ENCODE results near the gene NR5A1. TPM values are rescaled to one million over a fixed set of nuclear protein-coding genes. Genes with fewer than 3 reads are reported as not detected.

The NR5A1 gene
- total RNA-seq, 1 donor from 2014 or later: not detected

DNA sequence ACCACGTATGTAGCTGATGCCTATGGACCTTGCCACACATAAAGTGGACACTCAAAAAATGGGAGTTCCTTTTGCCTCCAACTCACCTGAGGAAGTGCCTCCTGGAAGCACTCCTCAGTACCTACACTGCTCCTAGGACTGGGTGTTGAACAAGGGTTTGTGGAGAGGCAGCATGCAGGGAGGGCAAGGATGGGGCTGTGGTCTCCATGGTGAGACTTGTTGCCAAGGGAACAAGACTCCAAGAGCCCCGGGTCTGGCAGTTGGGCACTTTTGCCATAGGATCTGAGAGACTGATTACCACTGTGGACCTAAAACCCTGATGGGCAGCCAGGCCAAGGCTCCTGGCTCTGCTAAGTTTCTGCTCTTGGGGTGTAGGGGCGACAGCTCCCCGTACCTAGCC is 6.9 kb upstream of the NR5A1 start:
- no peak for DNase-seq (ENCODE audit: low read depth, low spot score)

DNA sequence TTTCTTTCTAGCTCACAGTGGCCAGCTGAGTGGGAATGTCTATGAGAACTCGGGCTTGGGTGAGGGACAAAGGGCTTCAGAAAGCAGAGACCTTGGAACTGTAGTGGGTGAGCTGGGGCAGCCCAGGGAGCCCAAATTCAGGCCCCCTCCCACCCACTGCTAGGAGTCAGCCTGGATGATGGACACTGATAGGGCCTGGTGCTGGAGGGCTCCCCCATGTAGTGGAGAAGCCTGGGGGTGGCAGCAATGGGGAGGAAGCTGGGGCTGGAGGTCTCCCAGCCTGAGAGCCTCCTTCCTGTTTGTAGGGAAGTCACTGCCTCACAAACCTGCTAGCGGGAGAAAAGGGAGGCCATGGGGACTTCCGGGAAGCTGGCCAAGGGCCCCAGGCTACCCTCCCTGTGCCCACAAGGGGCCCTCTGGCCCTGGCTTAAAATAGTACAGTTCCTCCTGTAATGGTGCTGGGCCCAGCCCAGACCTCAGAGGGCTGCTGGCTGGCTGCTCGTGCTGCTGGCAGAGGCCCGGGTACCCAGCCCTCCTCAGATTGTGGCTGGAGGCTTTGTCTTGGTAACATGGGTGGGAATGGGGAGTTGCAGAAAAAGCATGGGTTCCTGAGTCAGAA is 6.3 kb upstream of the NR5A1 start:
- DNase-seq (ENCODE audit: low read depth, low spot score): no peak

DNA sequence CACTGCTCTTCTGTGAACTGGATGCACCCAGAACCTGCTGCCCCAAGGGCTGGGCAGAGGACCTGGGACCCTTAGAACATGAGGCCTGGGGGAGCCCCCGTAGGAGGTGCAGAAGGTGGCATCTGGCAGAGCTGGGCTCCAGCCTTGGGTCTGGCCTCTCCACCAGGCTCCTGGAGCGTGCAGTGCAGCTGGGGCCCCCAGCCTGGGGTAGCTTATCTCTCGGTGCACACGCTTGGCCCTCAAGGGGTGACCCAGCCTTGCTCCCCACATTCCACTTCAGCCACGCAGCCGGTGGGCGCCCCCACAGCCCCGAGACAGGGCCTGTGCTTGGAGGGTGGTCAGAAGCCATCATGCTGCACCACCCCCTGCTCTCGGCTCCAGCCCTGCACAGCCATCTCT is 5.6 kb upstream of the NR5A1 start:
- DNase-seq (ENCODE audit: low read depth, low spot score): no peak

DNA sequence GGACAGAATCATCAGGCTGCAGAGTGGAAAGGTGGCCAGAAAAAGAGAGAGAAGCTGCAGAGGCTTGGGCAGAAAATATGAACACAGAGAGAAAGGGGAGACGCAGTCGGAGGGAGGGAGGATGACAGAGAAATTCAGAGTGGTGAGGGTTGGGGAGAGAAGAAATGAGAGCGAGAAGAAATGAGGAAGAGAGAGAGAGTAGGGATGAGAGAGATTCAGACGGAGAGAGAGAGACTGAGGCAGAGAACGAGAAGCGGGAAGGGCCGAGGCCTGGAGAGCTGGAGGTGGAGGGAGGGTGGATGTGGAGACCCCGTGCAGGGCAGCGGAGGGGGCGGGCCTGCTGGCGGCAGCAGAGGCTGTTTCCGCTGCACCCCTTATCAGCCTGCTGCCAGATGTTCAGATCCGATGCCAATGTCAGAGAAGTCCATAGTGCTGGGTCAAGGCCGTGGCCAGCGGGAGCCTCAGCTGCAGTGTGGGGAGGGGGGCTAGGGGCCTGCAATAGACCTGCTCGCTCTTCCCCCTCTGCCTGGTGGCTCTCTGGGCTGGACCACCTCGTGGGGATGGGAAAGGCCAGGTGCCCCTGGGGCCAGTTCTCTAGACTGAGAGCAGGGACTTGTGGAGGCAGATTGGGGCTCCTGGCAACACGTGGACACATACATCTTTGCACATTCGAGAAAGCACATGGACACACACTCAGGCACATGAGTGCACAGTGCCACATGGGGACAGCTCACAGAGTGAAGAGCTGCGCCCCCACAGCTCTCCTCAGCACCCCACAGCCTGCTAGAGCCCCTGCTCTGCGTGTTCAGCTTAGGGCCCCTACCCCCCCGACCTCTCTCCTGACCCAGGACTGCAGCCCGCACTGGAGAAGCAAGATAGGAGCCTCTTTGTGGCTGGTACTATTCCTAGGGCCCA is 4.9 kb upstream of the NR5A1 start:
- DNase-seq (ENCODE audit: low read depth, low spot score): no peak

DNA sequence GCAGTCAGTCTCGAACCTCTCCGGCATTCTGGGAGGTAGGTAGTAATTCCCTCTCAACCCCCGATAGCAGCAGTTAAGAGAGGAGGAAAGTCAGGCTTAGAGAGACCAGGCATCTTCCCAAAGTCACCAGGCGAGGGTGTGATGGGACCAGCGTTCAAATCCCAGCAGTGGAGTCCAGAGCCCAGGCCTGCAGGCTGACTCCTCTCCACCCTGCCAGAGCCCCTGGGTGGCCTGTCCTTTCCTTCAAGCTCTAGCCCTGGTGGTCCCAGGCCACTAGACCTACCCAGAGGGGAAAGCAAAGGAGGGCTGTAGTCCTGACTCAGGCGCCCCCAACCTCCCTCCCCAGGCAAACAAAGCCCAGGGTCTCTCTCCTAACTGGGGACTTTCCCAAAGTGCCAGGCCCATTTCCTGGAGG is 4.2 kb upstream of the NR5A1 start:
- no peak for DNase-seq (ENCODE audit: low read depth, low spot score)

DNA sequence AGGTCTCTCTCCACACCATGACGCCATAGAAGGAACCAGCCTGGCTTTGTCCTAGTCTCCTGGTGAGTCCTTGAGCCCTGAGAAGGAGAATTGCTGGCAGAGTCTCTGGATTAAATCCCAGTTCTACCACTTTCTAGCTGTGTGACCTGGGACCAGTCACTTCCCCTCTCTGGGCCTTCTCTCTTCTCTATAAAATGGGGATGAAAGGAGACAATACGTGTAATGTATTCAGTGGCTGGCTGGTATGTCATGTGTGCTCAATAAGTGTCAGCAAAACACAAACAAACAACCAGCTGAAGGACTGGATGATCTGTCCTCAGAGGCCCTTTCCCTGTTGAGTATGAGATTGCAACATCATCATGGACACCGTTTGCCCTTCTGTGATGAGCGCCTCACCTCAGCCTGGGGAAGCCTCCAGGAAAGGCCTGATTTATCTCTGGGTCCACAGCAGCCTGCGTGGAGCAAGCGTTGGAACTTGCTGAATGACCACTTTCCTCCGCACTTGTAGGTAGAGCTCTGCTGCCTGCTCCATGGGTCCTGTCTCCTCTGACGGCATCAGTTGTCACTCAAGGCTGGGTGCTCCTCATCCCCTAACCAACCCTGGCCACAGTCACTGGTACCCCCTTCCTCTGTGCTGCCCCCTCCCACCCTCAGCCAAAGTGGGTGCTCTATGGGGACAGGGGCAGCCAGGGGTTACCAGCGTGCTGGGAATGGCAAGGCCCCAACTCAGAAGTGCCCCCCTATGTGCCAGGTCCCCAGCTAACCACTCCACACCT is 3.6 kb upstream of the NR5A1 start:
- DNase-seq (ENCODE audit: low read depth, low spot score): no peak

DNA sequence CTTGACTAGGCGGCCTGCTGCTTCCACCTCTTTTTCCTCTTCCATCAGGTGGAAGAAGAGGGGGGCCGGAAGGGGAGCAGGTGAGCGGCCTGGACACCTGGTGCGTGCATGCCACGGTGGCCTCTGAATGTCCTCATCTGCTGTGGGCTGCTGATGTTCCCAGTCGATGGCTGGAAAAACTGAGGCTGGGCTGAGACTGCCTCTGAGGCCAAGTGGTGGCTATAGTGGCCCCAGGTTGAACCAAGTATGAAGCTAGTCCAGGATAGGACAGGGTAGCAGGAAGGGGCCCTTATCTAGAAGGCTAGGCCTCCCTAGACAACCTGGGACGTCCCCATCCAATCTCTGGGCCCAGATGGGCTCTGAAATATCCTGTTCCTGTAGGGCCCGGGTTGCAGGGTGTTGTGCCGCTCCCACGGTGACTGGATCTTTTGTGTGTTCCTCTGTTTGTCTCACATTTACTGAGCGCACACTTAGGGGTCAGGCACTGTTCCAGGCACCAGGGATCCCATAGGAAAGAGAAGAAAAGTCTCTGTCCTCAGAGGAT is 753 bp upstream of the NR5A1 start:
- DNase-seq (ENCODE audit: low read depth, low spot score): no peak

DNA sequence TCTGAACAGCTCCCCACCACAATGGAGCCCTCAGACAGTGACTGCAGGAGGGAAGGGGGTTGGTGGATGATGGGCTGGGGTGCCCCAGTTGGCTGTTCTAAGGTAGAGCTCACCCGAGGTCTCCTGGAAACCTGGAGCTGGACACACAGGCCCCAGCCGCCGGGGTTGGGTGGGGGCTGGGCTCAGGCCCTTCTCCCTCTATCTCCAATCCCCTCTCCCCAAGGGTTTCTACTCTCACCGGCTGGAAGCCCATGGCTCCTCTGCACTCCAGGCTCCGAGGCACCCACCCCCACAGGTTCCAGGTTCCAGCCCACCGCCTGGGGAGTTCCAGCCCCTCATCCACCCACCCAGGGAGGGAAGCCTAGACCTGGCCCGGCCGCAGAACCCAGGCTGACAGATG is 766 bp downstream of the NR5A1 start:
- DNase-seq (ENCODE audit: low read depth, low spot score): no peak

DNA sequence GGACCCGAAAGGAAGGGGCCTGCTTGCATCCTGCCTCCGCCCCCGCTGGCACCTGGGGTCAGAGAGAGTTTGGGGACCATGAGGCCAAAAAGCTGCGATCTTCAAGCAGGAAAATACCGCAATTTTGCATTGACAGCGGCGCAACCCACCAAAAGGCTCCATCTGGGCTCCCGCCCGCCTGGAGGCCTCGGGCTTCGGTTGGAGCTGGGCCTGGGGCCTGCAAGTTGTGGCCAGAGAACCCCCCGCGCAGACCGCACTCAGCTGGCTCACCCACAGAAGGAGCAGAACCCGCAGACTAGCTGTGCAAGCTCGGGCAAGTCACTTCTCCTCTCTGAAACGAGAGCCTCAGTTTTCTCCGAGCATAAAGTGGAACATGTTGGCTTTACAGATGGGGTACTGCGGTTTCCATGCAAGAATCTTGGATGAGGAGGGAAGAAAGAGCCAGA is 1.3 kb downstream of the NR5A1 start:
- no peak for DNase-seq (ENCODE audit: low read depth, low spot score)

DNA sequence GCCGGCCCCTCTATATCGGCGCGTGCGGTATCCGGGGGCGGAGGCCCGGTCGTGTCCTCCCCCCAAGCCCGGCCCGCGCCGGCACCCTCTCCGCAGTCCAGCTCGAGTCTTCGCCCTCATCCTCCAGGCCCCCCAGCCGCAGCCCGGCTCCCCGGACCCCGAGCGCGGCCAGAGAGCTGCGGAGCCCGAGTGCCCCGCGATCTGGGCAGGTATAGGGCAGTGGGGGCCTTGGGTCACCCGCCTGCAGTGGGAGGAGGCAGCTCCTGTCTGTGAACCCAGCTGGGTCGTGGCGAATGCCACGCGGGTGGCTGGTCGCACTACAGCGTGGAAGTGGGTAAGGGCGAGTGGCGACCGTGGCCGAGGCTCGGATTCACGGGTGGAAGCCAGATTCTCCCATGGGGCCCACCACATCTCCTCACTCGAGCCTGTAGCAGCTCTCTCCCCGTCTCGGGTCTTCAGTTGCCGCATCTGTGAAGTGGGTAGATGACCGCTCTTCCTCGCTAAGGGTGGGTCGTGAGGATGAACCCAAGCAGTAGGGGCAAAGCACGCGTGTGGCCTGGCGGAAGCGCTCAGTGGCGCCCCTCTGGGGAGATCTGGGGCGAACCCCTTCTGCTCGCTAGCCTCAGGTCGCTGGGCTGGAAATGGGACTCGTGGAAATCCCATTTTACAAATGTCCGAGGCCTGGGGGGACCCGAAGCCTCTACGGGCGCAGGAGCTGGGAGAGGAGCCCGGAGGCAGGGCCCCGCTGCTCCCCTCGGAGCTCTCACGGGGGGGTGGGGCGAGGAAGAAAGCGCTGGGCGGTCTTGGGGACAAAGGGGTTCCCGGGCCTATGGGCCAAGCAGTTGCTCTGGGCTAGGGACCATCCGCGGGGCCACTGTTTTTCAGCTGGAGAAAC is 1.9 kb downstream of the NR5A1 start:
- no peak for DNase-seq (ENCODE audit: low read depth, low spot score)

DNA sequence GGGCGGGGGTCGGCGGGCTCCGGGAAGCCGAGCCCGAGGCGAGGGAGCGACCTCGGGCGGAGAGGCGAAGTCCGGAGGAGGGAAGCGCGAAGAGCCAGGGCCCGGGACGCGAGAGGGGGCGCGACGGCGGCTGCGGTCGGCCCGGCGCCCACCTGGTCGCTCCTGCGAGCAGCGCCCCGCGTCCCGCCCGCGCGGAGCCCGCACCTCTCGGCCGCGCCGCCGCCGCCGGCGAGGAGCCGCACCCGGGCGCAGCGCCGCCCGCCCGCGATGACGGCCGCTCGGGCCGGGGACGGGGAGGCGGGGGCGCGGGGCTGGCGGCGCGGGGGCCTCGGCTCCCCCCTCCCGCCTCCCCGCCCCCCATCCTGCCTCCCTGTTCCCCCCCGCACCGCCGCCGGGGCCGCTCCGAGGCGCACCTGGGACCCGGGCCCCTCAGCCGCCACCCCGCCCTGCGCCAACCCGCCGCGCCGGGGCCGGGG is 2.6 kb downstream of the NR5A1 start:
- no peak for DNase-seq (ENCODE audit: low read depth, low spot score)

DNA sequence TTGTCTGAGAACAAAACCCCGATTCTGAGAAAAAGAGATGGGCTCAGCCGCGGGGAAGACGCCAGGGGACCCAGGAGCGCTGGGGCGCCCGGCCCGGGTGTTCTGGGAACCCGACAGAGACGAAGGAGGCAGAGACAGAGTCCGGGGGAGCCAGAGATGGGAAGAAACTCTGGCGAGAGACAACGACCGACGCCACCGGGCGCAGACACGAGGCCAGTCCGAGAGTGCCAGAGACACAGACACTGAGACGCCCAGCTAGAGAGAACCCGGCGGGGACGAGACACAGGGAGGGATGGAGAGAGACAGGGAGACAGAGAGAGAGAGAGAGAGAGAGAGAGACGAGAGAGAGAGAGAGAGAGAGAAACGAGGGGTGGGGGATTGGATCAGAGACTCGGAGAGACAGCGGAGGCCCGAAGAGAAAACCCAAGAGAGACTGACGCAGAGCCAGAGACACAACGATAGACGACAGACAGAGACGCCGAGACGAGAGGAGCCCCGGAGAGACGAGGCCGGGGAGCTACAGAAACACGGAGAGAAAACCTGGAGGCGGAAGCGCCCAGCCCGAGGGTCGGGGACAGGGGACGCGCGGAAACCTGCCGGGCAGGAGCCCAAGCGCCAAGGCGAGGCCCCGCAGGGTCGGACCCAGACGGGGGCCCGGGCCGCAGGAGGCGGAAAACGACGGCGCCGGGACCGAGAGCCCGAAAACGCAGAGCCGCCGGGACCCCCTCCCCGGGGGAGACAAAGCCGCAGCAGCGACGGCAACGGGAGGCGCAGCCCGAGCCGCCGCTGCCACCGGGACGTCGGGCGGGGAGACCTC is 3.3 kb downstream of the NR5A1 start:
- no peak for DNase-seq (ENCODE audit: low read depth, low spot score)

DNA sequence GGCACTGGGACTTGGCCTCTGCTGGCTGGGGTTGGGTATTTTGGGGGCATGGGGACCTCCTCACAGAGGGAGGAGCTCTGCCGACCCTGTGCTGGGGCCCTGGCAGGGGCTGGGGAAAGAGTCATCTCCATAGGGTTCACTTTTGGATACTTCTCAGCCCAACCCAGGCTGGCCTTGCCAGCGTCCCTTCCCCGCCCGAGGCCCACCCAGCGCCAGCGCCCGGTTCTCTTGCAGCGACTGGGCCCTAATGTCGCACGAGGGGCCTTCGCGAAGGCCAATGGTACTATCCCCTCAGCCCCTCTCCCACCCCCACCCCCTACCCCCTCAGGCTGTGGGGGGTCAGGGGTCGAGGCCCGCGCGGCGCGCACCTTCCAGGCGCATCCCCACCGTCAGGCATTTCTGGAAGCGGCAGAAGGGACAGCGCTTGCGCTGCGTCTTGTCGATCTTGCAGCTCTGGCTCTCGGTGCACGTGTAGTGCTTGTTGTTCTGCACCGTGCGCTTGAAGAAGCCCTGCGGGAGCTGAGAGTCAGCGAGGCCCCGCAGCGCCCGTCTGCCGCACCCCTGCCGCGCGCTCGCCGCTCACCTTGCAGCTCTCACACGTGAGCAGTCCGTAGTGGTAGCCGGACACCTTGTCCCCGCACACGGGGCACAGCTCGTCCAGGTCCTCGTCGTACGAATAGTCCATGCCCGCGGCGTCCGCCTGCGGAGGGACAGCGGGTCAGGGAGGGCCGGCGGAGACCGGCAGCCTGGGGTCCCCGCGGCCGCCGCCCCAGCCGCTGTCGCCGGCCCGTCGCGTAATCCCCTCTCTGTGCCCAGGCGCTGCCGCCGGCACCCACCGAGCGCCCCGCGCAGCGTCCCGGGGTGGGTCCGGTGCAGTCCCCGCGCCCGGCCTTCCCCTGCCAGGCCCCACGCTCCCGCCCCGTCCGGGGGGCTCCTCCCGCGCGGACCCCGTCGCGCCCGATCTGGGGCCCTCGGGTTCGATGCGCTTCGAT is 4.2 kb downstream of the NR5A1 start:
- DNase-seq (ENCODE audit: low read depth, low spot score): no peak

DNA sequence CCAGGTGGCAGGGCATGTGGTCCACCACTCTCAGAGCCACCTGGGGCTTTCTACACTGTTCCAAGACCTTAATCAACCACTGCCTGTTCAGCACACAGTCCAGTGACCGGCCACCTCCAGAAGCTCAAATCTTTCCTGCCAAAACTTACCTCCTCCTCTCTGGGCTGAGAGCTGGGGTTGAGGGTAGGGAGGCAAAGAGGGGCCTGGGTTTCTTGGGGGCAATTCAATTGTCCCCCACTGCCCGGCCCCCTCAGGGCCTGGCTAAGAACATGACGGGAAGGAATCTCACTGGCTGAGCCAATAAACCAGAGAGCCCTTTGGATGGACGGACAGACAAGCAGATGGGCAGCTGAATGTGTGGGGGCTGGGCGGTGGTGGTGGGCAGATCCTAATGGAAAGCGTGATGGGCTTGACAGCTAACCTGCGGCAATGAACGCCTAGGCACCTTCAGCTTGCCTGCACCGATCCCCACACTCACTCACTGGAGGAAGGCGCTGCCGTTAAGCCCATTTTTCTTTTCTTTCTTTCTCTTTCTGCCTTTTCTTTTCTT is 5.4 kb downstream of the NR5A1 start:
- DNase-seq (ENCODE audit: low read depth, low spot score): no peak

DNA sequence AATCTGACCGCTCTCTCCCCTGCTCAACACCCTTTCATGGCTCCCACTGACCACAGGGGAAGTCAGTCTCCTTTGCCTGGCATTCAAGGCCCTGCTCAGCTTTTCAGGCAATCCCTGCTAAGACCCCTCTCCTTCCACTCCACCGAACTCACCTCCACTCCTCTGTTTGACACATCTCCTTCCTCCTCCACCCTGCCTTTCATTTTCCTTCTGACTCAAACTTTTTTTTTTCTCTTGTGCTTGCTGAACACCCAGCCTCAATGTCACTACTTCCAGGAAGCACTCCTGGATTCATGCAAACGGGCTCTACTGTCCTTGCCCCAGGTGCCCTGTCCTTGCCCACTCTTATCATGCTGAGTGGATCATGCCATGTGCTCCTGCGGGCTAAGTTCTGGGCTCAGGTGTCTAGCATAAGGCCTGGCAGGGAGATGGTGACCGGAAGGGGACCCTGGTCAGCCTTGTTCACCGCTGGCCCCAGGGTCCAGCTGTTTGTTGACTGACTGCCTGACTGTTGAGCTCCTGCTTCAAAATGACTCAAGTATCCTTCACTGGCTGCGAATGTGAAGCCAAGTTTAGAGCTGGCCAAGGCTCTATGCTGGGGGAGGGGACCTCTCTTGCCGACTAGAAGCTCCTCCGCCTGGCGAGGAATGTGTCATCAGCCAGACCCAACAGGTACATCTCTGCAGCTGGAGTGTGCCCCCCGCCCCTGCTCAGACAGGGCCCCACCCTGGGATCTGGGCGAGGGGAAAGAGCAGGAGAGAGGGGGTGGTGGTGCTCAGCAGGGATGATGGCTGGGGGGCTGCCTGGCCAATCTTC is 6.2 kb downstream of the NR5A1 start:
- no peak for DNase-seq (ENCODE audit: low read depth, low spot score)

DNA sequence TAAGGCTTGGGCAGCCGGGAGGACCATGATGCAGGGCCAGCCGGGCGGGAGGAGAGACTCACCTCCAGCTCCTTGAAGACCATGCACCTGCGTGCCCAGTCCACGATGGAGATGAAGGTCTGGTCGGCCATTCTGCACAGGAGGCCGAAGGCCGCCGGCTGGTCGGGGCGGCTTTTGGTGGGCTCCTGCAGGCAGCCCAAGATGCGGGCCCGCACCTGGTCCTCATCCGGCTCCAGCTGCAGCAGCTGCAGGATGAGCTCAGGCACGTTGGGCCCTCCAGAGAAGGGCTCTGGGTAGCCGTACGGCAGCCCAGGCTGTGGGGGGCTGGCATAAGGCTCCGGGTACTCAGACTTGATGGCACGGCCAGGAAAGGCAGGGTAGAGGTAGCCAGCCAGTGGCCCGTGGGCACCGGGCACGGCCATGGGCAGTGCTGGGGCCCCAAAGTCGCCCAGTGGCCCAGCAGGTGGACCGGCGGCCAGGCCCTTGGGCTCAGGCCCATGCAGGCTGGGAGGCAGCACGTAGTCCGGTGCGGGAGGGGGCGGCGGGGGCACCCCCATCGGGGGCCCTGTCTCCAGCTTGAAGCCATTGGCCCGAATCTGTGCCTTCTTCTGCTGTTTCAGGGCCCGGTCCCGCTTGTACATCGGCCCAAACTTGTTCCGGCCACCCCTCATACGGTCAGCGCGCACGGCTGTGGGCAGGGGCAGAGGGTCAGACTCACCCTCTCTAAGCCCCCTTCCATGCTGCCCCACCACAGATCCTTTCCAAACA is 7.0 kb downstream of the NR5A1 start:
- no peak for DNase-seq (ENCODE audit: low read depth, low spot score)

DNA sequence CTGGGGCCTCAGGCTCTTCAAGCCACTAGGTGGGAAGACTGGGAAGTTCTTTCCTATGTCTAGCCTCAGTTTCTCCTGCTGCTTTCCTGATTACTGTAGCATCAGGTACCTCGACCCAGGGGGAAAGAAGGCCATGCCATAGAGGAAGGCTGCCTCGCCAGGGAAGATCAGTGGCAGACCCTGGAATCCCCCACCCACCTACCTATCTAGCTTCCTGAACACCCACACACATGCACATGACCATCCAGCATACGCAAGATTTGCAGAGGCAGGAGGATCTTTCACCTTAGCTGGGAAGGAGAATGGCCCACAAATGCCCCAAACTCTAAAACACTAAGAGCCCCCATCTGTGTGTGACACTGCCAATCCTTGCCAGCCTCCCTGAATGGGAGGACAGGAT is 8.0 kb downstream of the NR5A1 start:
- no peak for DNase-seq (ENCODE audit: low read depth, low spot score)
